Transverse colon (tissue), 4 donors: ENCODE measurements around the gene NUP153. TPM values are rescaled to one million over a fixed set of nuclear protein-coding genes. Genes with fewer than 3 reads are reported as not detected.
"Not testable (repeated sequence)": the region's sequence is repeated elsewhere in the genome, so short reads cannot be mapped to it uniquely, and the experiment has no call there.

Experiments used
- DNase-seq: peaks from one replicate; pipeline ENCODE4 v3.0.0-alpha.2; 2019
- H3K27ac ChIP-seq, 4 donors: fragments of 200-600 bp; sonication (generic); 2 replicates each; pipeline ENCODE4 v1.5.1; 2016 to 2018; ENCODE audit warnings: inconsistent platforms in 4 of 4
- H3K27me3 ChIP-seq: fragments of 200-600 bp; sonication (generic); 2 replicates; pipeline ENCODE4 v1.5.1; 2017; ENCODE audit warnings: inconsistent platforms
- H3K36me3 ChIP-seq, 4 donors: fragments of 200-600 bp; sonication (generic); 2 replicates each; pipeline ENCODE4 v1.5.1; 2017 to 2019; ENCODE audit warnings: inconsistent platforms in 4 of 4
- H3K4me1 ChIP-seq, 4 donors: fragments of 200-600 bp; sonication (generic); 2 replicates each; pipeline ENCODE4 v1.5.1; 2017 to 2020; ENCODE audit warnings: inconsistent platforms in 4 of 4
- H3K4me3 ChIP-seq, 4 donors: fragments of 200-600 bp; sonication (generic); 1 replicate in 1 of 4; 2 replicates in 3 of 4; pipeline versions ENCODE4 v1.5.1 to v1.6.1; 2017 to 2019; ENCODE audit warnings: inconsistent platforms in 4 of 4
- H3K9me3 ChIP-seq, 2 donors: fragments of 200-600 bp; sonication (generic); 2 replicates each; pipeline ENCODE4 v1.5.1; 2017 to 2019; ENCODE audit warnings: inconsistent platforms in 2 of 2
- CTCF ChIP-seq, 5 experiments: fragments of 200-600 bp in 3 of 5; fragments of 450-650 bp in 2 of 5; sonication (generic) in 3 of 5; IDR thresholded peaks; 1 replicate in 2 of 5; 2 replicates in 3 of 5; pipeline ENCODE4 v1.5.1; 2016 to 2017; ENCODE audit warnings: antibody characterized with exemption in 5 of 5, inconsistent platforms in 3 of 5, mild to moderate bottlenecking in 2 of 5, moderate library complexity in 1 of 5
- EP300 ChIP-seq: sonication (generic); formaldehyde crosslinking; IDR thresholded peaks from one replicate; pipeline ENCODE4 v1.6.1; 2017; ENCODE audit warnings: antibody characterized with exemption, low read depth
- POLR2A ChIP-seq: fragments of 450-650 bp; IDR thresholded peaks from one replicate; pipeline ENCODE4 v1.6.1; 2016; ENCODE audit warnings: antibody characterized with exemption, mild to moderate bottlenecking, moderate library complexity
- POLR2AphosphoS5 ChIP-seq, 3 donors: sonication (generic); formaldehyde crosslinking; IDR thresholded peaks; one replicate each; pipeline ENCODE4 v1.6.1; 2016; ENCODE audit warnings: antibody characterized with exemption in 3 of 3
- WGBS, 2 donors: methylation state at CpG; one replicate each; pipeline ENCODE4 v1.1.5; 2018; ENCODE audit warnings: low coverage in 1 of 2; 5-methylcytosine and 5-hydroxymethylcytosine counted together
- in situ Hi-C, 4 donors: fragments of 200-750 bp; cut with MboI; loops; one replicate each; pipeline versions ENCODE4 v1.15.0 to v1.15.1; 2017; ENCODE audit warnings: low sequenced_read_pairs in 3 of 4, low pct_ligation_motif_present in 1 of 4, low pct_unique_long_range_greater_than_20kb in 1 of 4
- intact Hi-C: fragments of 100-400 bp; cut with DNase I; formaldehyde crosslinking; loops from one replicate; pipeline ENCODE4 v1.15.1; 2023; ENCODE audit warnings: low total_unique reads
- total RNA-seq, 4 donors: library from RNA; depleted of rRNA; stranded (reverse); fragments of >200 nt; gene quantifications; one replicate each; pipeline ENCODE4 v1.1.0, GENCODE V29; 2016

The NUP153 gene
- total RNA-seq, 4 donors from 2014 or later: 27.9 to 37.0 (median 32.1) TPM

- no peak for DNase-seq
- Histone ChIP-seq H3K27me3 (no peaks in the 10 kb centered on the region), H3K4me1 (peaks cover 4 to 19% (median 12%) of the 10 kb centered on the region in 4 donors), H3K9me3 (no peaks in the 10 kb centered on the region), H3K27ac (no peak overlapping the region), H3K36me3 (no peaks in the 10 kb centered on the region), H3K4me3 (no peak overlapping the region)
- intact Hi-C loops: no loop called here
- in situ Hi-C loops: no loop called here
- TF ChIP-seq EP300 (no peak), POLR2AphosphoS5 (IDR thresholded peaks at IDR 0.05) (no peak), CTCF (IDR thresholded peaks at IDR 0.05) (no peak), POLR2A (no peak)
- 96 to 100% methylated on average over 2 of the region's 2 CpGs for WGBS, 2 donors
Measured at GRCh38 chr6:17709476-17709875, 2.8 kb upstream of the NUP153 start.

- in situ Hi-C loops, H3K27me3 ChIP-seq, H3K9me3 ChIP-seq, DNase-seq, H3K36me3 ChIP-seq, intact Hi-C loops, H3K4me3 ChIP-seq: not testable (repeated sequence)
- 71 to 79% methylated on average over 7 to 12 of the region's 12 CpGs for WGBS, 2 donors
- peaks cover 4 to 33% (median 24%) of the 10 kb centered on the region in 4 donors for H3K4me1 ChIP-seq
- H3K27ac ChIP-seq: peak overlapping the region in 1 of 4 donors; percentile 99
Measured at GRCh38 chr6:17708035-17708434, 1.3 kb upstream of the NUP153 start.

- H3K9me3 ChIP-seq: no peaks in the 10 kb centered on the region
- intact Hi-C loops (no loop called here), in situ Hi-C loops (no loop called here)
- no peak for DNase-seq
- H3K27me3 ChIP-seq: no peaks in the 10 kb centered on the region
- peaks cover 11 to 41% (median 32%) of the 10 kb centered on the region in 4 donors for H3K4me1 ChIP-seq
- H3K4me3 ChIP-seq: peak overlapping the region; percentile 6 to 87 (median 68)
- 31 to 34% methylated on average over 5 of the region's 5 CpGs for WGBS, 2 donors
- peak overlapping the region; percentile 95 to 99 (median 97) for H3K27ac ChIP-seq
- TF ChIP-seq EP300 (no peak), POLR2A (no peak), POLR2AphosphoS5 (IDR thresholded peaks at IDR 0.05) (no peak), CTCF (IDR thresholded peaks at IDR 0.05) (no peak)
- no peaks in the 10 kb centered on the region for H3K36me3 ChIP-seq
Measured at GRCh38 chr6:17707371-17707651, 586 bp upstream of the NUP153 start.

- H3K4me1 ChIP-seq: peaks cover 11 to 53% (median 44%) of the 10 kb centered on the region in 4 donors
- in situ Hi-C loops: no loop called here
- H3K27me3 ChIP-seq: no peaks in the 10 kb centered on the region
- intact Hi-C loops: no loop called here
- 0% methylated on average over 1 to 52 of the region's 58 CpGs for WGBS, 2 donors
- peak; percentile 75 for DNase-seq
- peak overlapping the region; percentile 52 to 87 (median 68) for H3K4me3 ChIP-seq
- peak overlapping the region; percentile 95 to 99 (median 97) for H3K27ac ChIP-seq
- no peaks in the 10 kb centered on the region for H3K9me3 ChIP-seq
- peak in 1 of 5 experiments; percentile 5 for TF ChIP-seq CTCF (IDR thresholded peaks at IDR 0.05)
- TF ChIP-seq POLR2AphosphoS5 (IDR thresholded peaks at IDR 0.05): no peak
- no peaks in the 10 kb centered on the region for H3K36me3 ChIP-seq
Measured at GRCh38 chr6:17705778-17706579, 746 bp downstream of the NUP153 start.

GRCh38 chr6:17705428-17705777 lies 1.3 kb downstream of the NUP153 start:
- intact Hi-C loops: no loop called here
- peak; percentile 25 for DNase-seq

More at GRCh38 chr6:17705428-17705777, 1.3 kb downstream of the NUP153 start:
- Histone ChIP-seq H3K27ac (peak overlapping the region; percentile 95 to 99 (median 97)), H3K27me3 (no peaks in the 10 kb centered on the region), H3K9me3 (no peaks in the 10 kb centered on the region), H3K4me3 (peak overlapping the region; percentile 52 to 87 (median 68)), H3K36me3 (no peaks in the 10 kb centered on the region), H3K4me1 (peaks cover 11 to 59% (median 46%) of the 10 kb centered on the region in 4 donors)
- WGBS, 2 donors: 0 to 2% methylated on average over 3 to 10 of the region's 10 CpGs
- in situ Hi-C loops: no loop called here
- TF ChIP-seq EP300: no peak
- TF ChIP-seq POLR2AphosphoS5 (IDR thresholded peaks at IDR 0.05): no peak
- TF ChIP-seq CTCF (IDR thresholded peaks at IDR 0.05): no peak
- TF ChIP-seq POLR2A: no peak
